Measurements from ENCODE around the gene NUDT1.
A peak's percentile ranks its signal among the peaks of the same experiment; 100 is the strongest.

The NUDT1 gene

DNA sequence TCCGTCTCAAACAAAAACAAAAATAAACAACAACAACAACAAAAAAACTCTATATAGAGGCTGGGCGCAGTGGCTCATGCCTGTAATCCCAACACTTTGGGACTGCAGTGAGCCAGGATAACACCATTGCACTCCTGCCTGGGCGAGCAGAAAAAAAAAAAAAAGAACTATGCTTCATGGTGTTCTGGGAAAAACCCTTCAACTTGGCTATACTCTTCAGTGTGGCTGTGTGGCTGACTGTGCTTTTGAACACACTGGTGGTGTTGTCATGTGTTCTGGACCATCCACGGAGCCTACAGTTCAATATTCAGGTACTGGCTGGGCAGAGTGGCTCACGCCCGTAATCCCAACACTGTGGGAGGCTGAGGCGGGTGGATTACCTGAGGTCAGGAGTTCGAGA lies 45.7 kb downstream of the NUDT1 start:
- intact Hi-C loops (cut with DNase I): no loop called here
- DNase-seq: peak in 1 of 10 donors; percentile 26

DNA sequence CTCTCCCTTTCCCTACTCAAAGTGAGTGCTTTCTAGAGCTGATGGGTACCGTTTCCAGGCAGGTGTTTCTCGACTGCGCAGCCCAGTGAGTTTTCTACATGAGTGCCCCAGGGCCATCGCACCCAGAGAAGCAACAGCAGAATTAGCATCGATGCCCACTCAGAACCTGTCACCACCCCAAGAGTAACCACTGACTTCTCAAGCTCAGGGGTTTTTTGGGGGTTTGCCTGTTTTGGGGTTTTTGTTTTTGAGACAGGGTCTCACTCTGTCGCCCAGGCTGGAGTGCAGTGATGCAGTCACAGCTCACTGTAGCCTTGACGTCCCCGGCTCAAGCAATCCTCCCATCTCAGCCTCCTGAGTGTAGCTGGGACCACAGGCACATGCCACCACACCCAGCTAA lies 46.5 kb downstream of the NUDT1 start:
- intact Hi-C loops (cut with DNase I): no loop called here
- DNase-seq: peak in 3 of 10 donors; percentile 46 to 74 (median 49)

GRCh38 chr7:2289111-2289586 lies 47.1 kb downstream of the NUDT1 start:
- DNase-seq: peak in 5 of 10 donors; percentile 34 to 88 (median 79)

GRCh38 chr7:2289621-2290020 lies 47.6 kb downstream of the NUDT1 start:
- DNase-seq: peak in 3 of 10 donors; percentile 40 to 55 (median 55)
- intact Hi-C loops (cut with DNase I): no loop called here

More at GRCh38 chr7:2289111-2289586, 47.1 kb downstream of the NUDT1 start:
- intact Hi-C loops (cut with DNase I): no loop called here

DNA sequence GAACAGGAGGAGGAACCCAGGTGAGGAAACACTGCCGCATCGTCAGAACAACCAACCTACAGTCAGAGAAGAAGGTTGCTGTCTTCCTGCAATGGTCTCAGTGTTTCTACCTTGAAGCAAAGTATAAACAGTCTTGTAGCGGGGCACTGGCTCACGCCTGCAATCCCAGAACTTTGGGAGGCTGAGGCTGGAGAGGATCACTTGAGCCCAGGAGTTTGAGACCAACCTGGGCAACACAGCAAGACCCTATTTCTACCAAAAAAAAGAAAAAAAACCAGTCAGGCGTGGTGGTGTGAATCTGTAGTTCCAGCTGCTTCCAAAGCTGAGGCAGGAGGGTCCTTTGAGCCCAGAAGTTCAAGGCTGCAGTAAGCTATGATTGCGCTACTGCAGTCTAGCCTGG lies 48.9 kb downstream of the NUDT1 start:
- intact Hi-C loops (cut with DNase I): no loop called here
- peak in 2 of 10 donors; percentile 40 to 42 for DNase-seq

DNA sequence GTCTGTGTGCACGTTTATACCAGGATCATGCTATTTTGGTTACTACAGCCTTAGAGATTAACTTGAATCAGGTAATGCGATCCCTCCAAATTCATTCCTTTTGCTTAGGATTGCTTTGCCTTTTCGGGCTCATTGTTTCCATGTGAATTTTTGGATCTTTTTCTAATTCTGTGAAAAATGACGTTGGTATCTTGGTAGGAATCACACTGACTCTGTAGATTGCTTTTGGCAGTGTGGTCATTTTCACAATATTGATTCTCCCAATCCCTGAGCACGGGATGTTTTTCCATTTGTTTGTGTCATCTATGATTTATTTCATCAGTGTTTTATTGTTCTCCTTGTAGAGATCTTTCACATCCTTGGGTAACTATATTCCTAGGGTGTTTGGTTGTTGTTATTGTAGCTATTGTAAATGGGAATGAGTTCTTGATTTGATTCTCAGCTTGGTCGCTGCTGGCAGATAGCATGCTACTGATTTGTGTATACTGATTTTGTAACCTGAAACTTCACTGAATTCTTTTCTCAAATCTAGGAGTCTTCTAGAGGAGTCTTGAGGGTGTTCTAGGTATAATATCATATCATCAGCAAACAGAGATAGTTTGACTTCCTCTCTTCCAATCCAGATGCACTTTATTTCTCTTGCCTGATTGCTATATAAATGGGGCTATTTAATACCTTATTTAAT lies 54.1 kb downstream of the NUDT1 start:
- DNase-seq: no peak
- intact Hi-C loops (cut with DNase I): no loop called here

GRCh38 chr7:2296832-2297231 lies 54.8 kb downstream of the NUDT1 start:
- DNase-seq: no peak
- intact Hi-C loops (cut with DNase I): no loop called here

DNA sequence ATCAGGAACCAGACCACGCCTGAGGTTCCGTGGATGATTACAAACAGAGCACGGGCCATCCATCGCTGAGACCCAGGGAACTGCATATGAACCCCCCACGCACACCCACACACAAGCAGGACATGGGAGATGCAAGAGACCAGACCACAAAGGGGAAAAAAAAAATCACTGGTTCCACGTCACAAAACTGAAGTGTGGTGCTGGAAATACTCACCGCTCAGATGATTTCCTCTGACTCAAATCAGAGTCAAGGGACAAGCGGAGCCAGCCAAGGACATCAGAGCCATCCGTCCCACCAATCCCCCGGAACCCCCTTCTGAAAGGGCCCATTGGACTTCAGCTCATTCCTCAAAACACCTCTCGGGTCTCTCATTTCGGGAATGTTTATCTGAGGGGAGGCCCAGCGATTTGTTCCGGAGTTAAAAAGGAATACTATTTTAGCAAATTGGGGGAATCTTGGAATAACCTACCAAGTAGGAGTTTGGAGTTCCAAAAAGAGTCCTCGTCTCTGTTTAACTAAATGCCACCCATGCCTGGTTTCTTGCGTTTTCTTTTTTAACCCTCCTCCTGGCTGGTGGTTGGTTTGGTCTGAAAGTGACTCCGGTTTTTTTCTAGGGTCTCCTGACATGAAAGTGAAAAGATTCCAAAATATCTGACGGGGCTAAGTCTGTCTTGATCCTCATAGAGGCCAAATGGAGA lies 57.3 kb downstream of the NUDT1 start:
- DNase-seq: peak in 3 of 10 donors; percentile 39 to 82 (median 43)
- intact Hi-C loops (cut with DNase I): no loop called here

GRCh38 chr7:2299870-2300512 lies 58.0 kb downstream of the NUDT1 start:
- intact Hi-C loops (cut with DNase I): no loop called here
- DNase-seq: peak in 3 of 10 donors; percentile 3 to 32 (median 27)
